Thyroid gland (tissue), 4 donors: Measurements from ENCODE around the gene SLMAP.

Experiments used
- POLR2A ChIP-seq, 2 donors: fragments of 450-650 bp; IDR thresholded peaks; one replicate each; pipeline ENCODE4 v1.6.1; 2017; ENCODE audit warnings: antibody characterized with exemption in 2 of 2, mild to moderate bottlenecking in 2 of 2, moderate library complexity in 1 of 2
- TF ChIP-seq, protein P1 (sequence below), 6 experiments: fragments of 200-600 bp in 3 of 6; fragments of 450-650 bp in 3 of 6; sonication (generic) in 3 of 6; IDR thresholded peaks; one replicate each; pipeline ENCODE4 v1.5.1; 2016 to 2019; ENCODE audit warnings: antibody characterized with exemption in 6 of 6, mild to moderate bottlenecking in 2 of 6, inconsistent platforms in 1 of 6, moderate library complexity in 1 of 6

DNA sequence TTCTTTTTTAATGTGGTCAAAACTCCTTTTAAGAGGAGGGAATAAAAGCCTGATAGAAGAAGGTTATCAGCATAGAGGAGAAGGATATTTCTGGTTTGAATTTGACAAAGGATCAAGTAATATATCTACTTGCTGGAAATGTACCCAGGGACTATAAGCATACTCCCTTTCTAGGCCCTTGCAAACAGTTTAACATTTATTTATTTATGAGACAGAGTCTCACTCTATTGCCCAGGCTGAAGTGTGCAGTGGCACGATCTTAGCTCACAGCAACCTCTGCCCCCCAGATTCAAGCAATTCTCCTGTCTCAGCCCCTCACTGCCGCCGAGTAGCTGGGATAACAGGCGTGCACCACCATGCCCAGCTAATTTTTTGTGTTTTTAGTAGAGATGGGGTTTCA, 71.6 kb downstream of the SLMAP start:
- no peak for TF ChIP-seq POLR2A (IDR thresholded peaks at IDR 0.05)
- TF ChIP-seq, protein P1, sequence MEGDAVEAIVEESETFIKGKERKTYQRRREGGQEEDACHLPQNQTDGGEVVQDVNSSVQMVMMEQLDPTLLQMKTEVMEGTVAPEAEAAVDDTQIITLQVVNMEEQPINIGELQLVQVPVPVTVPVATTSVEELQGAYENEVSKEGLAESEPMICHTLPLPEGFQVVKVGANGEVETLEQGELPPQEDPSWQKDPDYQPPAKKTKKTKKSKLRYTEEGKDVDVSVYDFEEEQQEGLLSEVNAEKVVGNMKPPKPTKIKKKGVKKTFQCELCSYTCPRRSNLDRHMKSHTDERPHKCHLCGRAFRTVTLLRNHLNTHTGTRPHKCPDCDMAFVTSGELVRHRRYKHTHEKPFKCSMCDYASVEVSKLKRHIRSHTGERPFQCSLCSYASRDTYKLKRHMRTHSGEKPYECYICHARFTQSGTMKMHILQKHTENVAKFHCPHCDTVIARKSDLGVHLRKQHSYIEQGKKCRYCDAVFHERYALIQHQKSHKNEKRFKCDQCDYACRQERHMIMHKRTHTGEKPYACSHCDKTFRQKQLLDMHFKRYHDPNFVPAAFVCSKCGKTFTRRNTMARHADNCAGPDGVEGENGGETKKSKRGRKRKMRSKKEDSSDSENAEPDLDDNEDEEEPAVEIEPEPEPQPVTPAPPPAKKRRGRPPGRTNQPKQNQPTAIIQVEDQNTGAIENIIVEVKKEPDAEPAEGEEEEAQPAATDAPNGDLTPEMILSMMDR (IDR thresholded peaks at IDR 0.05) = no peak
